ENCODE results near the gene FBLN7. TPM values are rescaled to one million over a fixed set of nuclear protein-coding genes. Genes with fewer than 3 reads are reported as not detected.
A peak's percentile ranks its signal among the peaks of the same experiment; 100 is the strongest.

The FBLN7 gene
- total RNA-seq, 1 donor from 2014 or later = 19.1 TPM

DNA sequence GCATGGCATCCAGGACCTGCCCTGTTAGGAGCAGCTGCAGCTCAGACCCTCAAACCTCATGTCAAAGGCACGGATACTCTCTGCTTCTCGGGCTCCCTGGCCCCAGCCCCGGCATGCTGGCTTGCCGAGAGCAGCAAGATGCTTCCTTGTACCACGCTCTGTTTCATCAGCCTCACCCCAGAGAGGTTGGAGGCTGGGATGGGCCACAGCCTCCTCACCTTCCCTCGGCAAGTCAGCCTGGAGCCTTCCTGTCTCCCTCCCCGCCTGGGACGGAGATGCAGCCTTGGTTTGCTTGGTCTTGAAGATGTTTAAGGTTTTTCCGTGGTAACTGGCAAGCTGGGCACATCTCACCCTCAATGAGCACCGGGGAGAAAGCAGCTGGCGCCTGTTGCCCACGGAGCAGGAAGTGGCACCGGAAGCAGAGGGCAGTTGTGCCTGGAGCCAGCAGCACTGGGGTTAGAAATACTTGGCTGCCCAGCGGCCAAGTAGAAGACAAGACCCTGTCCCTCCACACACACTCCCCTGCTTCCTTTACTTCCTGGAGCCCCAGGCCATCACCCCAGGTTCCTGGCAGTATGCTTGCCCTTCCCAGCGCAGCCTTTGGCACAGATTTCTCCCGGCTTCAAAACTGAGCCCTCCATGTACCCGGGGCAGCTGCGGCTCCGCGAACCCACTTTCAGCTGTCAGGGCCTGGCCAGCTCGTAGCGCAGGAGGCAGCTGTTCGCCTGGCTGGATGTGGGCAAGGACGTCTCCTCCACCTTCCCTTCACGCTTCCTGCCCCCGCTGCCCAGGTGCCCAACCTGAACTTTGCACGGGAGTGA is 17.4 kb downstream of the FBLN7 start:
- TF ChIP-seq CTCF (conservative IDR thresholded peaks at IDR 0.05) = no peak
- Mint-ChIP-seq H3K9me3 (no peaks in the 10 kb centered on the region), H3K27me3 (ENCODE audit: low read depth) (no peaks in the 10 kb centered on the region), H3K36me3 (ENCODE audit: low read depth) (peaks cover 19% of the 10 kb centered on the region), H3K4me3 (peak overlapping the region; percentile 27), H3K27ac (ENCODE audit: unreplicated experiment) (peak overlapping the region; percentile 95), H3K4me1 (peaks cover 26% of the 10 kb centered on the region)
- DNase-seq (ENCODE audit: low read depth, low spot score) = no peak

DNA sequence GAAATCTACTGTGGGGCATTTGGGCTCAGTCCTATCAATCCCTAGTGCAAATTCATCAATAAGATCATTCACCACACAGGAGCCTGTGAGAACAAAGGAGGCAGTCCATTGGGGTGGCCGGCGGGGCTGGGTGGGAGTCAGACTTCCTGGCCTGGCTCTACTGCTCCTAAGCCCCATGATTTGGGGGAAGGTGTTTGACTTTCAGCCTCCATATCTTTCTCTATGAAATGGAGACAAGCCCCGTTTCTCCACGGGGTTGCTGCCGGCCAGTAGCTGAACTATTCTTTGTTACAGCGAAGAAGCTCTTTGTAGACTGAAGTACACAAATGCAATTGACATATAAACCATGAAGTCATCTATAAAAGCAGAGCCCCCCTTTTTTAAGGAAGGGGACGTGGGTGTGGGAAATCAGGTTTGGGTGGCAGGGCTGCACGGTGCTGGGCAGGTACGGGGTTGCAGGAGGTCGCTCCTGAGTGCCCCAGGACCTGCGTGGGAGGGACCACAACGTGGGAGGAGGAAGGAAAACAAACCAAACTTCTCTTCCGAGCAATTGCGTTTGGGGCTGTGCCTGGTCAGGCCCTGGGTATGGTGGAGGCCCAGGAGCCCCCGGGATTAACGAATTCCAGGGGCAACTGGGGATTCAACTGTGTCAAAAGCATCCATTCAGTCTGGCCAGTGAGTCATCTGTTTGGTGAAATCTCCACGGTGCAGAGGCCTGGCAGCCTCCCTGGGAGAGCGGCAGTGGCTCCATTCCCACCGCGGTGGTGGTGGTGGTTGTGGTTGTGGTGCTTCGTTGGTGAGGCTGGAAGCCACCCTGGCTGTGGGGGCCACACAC is 18.2 kb downstream of the FBLN7 start:
- Mint-ChIP-seq H3K36me3 (ENCODE audit: low read depth) (peaks cover 18% of the 10 kb centered on the region), H3K27me3 (ENCODE audit: low read depth) (no peaks in the 10 kb centered on the region), H3K4me3 (peak overlapping the region; percentile 27), H3K9me3 (no peaks in the 10 kb centered on the region), H3K27ac (ENCODE audit: unreplicated experiment) (peak overlapping the region; percentile 95), H3K4me1 (peaks cover 18% of the 10 kb centered on the region)
- DNase-seq (ENCODE audit: low read depth, low spot score) = no peak
- TF ChIP-seq CTCF (conservative IDR thresholded peaks at IDR 0.05) = no peak

DNA sequence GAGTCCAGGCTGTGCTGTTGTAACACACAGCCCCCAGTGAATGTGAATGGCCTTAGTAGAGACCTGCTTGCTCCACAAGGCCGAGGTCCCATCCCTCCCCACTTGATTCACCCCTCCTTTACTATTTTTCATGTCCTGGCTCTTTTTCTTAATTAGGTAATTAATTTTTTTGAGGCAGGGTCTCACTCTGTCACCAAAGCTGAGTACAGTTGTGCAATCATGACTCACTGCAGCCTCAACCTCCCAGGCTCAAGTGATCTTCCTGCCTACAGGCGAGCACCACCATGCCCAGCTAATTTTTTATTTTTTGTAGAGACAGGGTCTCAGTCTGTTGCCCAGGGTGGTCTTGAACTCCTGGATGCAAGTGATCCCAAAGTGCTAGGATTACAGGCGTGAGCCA is 19.3 kb downstream of the FBLN7 start:
- peaks cover 15% of the 10 kb centered on the region for H3K4me1 Mint-ChIP-seq
- H3K27ac Mint-ChIP-seq (ENCODE audit: unreplicated experiment) = no peak overlapping the region
- H3K4me3 Mint-ChIP-seq = no peak overlapping the region
- no peak for TF ChIP-seq CTCF (conservative IDR thresholded peaks at IDR 0.05)
- H3K27me3 Mint-ChIP-seq (ENCODE audit: low read depth) = no peaks in the 10 kb centered on the region
- no peak for DNase-seq (ENCODE audit: low read depth, low spot score)
- H3K9me3 Mint-ChIP-seq = no peaks in the 10 kb centered on the region
- peaks cover 18% of the 10 kb centered on the region for H3K36me3 Mint-ChIP-seq (ENCODE audit: low read depth)

DNA sequence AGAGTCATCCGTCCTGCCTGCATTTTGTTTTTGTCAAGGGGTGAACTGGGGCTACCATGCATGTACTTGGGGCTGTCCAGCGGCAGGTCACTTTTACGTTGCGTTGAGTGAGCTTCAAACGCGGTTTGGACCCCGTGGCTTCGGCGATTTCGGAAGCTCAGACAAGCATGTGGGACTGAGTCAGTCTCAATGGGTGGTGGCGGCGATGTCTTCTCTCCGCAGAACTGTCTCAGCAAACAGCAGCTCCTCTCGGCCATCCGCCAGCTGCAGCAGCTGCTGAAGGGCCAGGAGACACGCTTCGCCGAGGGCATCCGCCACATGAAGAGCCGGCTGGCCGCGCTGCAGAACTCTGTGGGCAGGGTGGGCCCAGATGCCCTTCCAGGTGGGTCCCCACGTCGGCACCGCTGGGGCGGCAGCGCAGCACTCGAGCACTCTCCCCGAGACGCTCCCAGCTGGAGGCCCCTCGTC is 21.3 kb downstream of the FBLN7 start:
- TF ChIP-seq CTCF (conservative IDR thresholded peaks at IDR 0.05) = no peak
- Mint-ChIP-seq H3K27me3 (ENCODE audit: low read depth) (no peaks in the 10 kb centered on the region), H3K36me3 (ENCODE audit: low read depth) (peaks cover 13% of the 10 kb centered on the region), H3K27ac (ENCODE audit: unreplicated experiment) (no peak overlapping the region), H3K4me3 (no peak overlapping the region), H3K9me3 (no peaks in the 10 kb centered on the region), H3K4me1 (peaks cover 11% of the 10 kb centered on the region)
- DNase-seq (ENCODE audit: low read depth, low spot score) = no peak

DNA sequence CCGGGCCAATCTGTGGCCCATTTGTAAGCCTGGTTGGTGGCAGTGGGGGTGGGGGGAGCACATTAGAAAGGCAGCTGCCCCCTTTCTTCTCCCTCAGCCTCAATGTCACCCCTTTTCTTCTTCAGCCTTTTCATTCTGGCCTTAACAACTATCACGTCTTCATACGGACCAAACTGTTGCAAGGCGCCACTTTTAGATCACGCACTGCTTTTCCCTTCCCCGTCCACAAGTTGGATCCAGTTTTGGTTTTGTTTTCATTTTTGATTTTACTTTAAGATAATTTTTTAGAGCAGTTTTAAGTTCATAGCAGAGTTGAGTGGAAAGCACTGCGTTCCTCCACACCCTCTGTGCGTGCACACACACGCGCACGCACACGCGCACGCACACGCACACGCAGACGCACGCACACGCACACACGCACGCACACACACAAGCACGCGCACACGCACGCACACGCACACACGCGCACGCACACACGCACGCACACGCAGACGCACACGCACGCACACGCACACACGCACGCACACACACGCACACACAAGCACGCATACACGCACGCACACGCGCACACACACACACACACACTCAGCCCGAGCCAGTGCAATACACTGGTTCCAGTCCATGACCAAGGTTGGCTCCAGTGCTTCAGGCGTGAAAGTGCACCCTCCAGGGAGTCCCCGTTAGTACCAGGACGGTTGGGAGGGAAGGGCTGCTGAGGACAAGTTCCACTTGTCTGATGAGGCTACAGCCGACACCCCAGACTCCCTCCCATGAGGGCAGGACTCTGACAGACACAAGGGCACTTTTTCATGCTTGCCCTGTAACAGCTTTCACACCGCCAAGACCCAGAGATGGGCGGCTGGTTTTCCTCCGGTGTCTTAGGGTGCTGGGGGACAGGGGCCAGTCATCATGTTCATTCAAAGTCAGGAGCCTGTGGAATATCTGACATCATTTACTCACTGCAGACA is 22.4 kb downstream of the FBLN7 start:
- Mint-ChIP-seq H3K4me1 (peaks cover 11% of the 10 kb centered on the region), H3K9me3 (no peaks in the 10 kb centered on the region), H3K4me3 (no peak overlapping the region), H3K36me3 (ENCODE audit: low read depth) (peaks cover 13% of the 10 kb centered on the region), H3K27ac (ENCODE audit: unreplicated experiment) (no peak overlapping the region), H3K27me3 (ENCODE audit: low read depth) (no peaks in the 10 kb centered on the region)
- no peak for DNase-seq (ENCODE audit: low read depth, low spot score)
- no peak for TF ChIP-seq CTCF (conservative IDR thresholded peaks at IDR 0.05)

Data from neural crest cell (in vitro differentiated cells).